Stimulated activated CD4-positive, alpha-beta T cell treated with anti-CD3 and anti-CD28 coated beads, Interleukin-15, amount 100 ng/mL, for 1 hour (primary cell): ENCODE data around the gene EIF1B.

Experiments
- DNase-seq, 2 donors: peaks; one replicate each; pipeline ENCODE4 v3.0.0-alpha.2; 2020; ENCODE audit warnings: low read depth in 1 of 2, low spot score in 1 of 2

The EIF1B gene

DNA sequence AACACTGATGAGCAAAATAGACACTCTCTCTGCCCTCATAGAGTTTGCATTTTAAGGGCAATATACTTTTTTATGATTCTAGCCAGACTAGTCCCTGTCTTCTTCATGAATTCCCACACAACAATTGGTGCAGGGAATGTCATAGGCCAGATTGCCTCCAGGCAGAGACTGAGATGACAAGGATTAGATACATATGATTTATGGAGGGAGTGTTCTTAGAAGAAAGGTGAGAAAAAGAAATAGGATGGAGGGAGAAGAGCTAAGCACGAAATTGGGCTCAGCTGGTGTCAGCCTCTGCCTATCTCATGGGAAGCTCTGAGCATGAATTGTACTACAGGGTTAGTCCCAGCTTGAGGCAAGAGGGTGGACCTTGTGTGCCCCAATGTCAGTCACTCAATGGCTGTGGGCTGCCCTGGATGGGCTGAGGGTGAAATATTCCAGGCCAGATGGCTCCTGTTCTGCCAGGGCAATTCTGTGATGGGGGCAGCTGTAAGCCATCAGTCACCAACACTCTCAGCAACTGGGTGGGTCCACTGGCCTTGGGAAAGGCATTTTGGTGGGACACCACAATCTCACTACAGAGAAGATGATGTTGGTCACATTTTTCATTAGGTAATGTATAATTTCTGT is 31.1 kb downstream of the EIF1B start:
- no peak for DNase-seq

- DNase-seq = no peak
Measured at GRCh38 chr3:40341671-40342070, 32.2 kb downstream of the EIF1B start.

DNA sequence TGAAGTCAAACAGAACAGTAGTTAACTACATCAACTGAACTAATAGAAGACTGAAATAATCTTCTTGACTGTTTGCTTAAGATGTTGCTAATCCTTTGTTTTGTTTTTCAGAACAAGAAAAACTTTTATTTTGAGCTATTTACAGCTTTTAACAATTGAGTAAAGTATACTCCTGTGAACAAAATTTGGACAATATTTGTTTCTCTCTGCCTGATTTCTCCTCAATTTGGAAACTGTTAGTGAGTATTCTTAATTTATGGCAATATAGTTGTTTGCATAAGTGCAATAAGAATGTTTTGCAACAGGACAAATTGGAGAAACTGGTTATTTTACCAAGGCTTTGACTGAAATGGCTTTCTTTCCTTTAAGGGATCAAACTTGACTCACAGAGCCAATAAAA is 41.0 kb downstream of the EIF1B start:
- DNase-seq = no peak

DNA sequence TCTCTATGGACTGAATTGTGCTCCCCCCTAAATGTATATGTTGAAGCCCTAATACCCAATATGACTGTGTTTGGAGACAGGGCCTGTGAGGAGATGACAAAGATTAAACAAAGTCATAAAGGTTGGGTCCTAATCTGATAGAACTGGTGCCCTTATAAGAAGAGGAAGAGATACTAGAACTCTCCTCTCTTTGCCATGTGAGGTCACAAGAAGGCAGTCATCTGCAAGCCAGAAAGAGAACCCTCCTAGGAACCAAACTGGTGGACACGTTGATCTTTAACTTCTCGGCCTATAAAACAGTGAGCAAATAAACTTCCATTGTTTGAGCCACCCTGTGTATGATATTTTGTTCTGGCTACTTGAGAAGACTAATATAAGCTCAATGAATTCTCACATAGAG is 45.9 kb downstream of the EIF1B start:
- DNase-seq = no peak

GRCh38 chr3:40358454-40358853 is 48.9 kb downstream of the EIF1B start:
- no peak for DNase-seq
